ENCODE measurements around the gene TMEM120B.

The TMEM120B gene

GRCh38 chr12:121812320-121812871 lies 99.8 kb downstream of the TMEM120B start:
- no peaks in the 10 kb centered on the region for H3K9me3 ChIP-seq (ENCODE audit: control insufficient read depth, insufficient read depth, low read depth, low read length)
- peaks cover 5% of the 10 kb centered on the region; the same call in 1 of the 2 replicates for H3K4me1 ChIP-seq (ENCODE audit: control insufficient read depth, insufficient read depth, low read length)
- peak overlapping the region; percentile 34; the same call in 1 of the 2 replicates for H3K27ac ChIP-seq (ENCODE audit: extremely low read depth, low read depth, low read length)
- ChIA-PET CTCF (interaction anchor here (0.6 to 15.1 kb wide), 25 partner anchors 8 to 115 kb away, joined by 3 to 393 read pairs (median 5); partner anchors contain the start of gene RHOF), POLR2A (interaction anchor here (1.4 to 7.5 kb wide), 4 partner anchors 10 to 76 kb away, joined by 3 to 165 read pairs (median 15); partner anchors contain the start of genes PSMD9 and RHOF)
- H3K4me3 ChIP-seq (ENCODE audit: low read depth, low read length), result peak overlapping the region; percentile 20
- H3K36me3 ChIP-seq (ENCODE audit: control insufficient read depth in 2 of 2, insufficient read depth in 1 of 2, low read length in 2 of 2), result peaks cover 21 to 88% of the 10 kb centered on the region in 2 experiments
- TF ChIP-seq KLF10 (tag by site-specific recombination; IDR thresholded peaks at IDR 0.05) (0 out of 2 replicates have a peak, but pooled peaks have one; percentile 50), ZNF394 (tag by site-specific recombination; IDR thresholded peaks at IDR 0.05; ENCODE audit: borderline replicate concordance) (no peak), ZNF426 (tag by site-specific recombination; IDR thresholded peaks at IDR 0.05) (no peak), SP2 (tag by site-specific recombination; IDR thresholded peaks at IDR 0.05) (peak; percentile 27; the same call in 1 of the 2 replicates), TRIM28 (IDR thresholded peaks at IDR 0.05; ENCODE audit: borderline replicate concordance, low read length) (no peak), ATF2 (tag by site-specific recombination; IDR thresholded peaks at IDR 0.05; ENCODE audit: low read depth) (no peak), ZNF548 (tag by site-specific recombination; IDR thresholded peaks at IDR 0.05) (no peak), ZXDB (tag by site-specific recombination; IDR thresholded peaks at IDR 0.05) (no peak), ZNF214 (tag by site-specific recombination; IDR thresholded peaks at IDR 0.05; ENCODE audit: borderline replicate concordance) (no peak), MZF1 (tag by site-specific recombination; IDR thresholded peaks at IDR 0.05; ENCODE audit: borderline replicate concordance) (0 out of 2 replicates have a peak, but pooled peaks have one; percentile 23), ZNF280C (tag by site-specific recombination; IDR thresholded peaks at IDR 0.05) (no peak), PRDM2 (tag by site-specific recombination; IDR thresholded peaks at IDR 0.05; ENCODE audit: borderline replicate concordance) (no peak), ZNF670 (tag by site-specific recombination; IDR thresholded peaks at IDR 0.05; ENCODE audit: low read depth) (no peak), ZNF416 (tag by site-specific recombination; IDR thresholded peaks at IDR 0.05) (no peak), ZNF26 (tag by site-specific recombination; IDR thresholded peaks at IDR 0.05) (no peak), ZNF776 (tag by site-specific recombination; IDR thresholded peaks at IDR 0.05; ENCODE audit: borderline replicate concordance) (no peak), ZBTB8A (tag by site-specific recombination; IDR thresholded peaks at IDR 0.05) (peak; percentile 75), ZNF324 (tag by site-specific recombination; IDR thresholded peaks at IDR 0.05) (peak; percentile 35; the same call in 1 of the 2 replicates), ZNF37A (tag by site-specific recombination; IDR thresholded peaks at IDR 0.05) (no peak), ZNF391 (tag by site-specific recombination; IDR thresholded peaks at IDR 0.05; ENCODE audit: borderline replicate concordance, low read depth) (no peak)
- TF ChIP-seq, protein P1, sequence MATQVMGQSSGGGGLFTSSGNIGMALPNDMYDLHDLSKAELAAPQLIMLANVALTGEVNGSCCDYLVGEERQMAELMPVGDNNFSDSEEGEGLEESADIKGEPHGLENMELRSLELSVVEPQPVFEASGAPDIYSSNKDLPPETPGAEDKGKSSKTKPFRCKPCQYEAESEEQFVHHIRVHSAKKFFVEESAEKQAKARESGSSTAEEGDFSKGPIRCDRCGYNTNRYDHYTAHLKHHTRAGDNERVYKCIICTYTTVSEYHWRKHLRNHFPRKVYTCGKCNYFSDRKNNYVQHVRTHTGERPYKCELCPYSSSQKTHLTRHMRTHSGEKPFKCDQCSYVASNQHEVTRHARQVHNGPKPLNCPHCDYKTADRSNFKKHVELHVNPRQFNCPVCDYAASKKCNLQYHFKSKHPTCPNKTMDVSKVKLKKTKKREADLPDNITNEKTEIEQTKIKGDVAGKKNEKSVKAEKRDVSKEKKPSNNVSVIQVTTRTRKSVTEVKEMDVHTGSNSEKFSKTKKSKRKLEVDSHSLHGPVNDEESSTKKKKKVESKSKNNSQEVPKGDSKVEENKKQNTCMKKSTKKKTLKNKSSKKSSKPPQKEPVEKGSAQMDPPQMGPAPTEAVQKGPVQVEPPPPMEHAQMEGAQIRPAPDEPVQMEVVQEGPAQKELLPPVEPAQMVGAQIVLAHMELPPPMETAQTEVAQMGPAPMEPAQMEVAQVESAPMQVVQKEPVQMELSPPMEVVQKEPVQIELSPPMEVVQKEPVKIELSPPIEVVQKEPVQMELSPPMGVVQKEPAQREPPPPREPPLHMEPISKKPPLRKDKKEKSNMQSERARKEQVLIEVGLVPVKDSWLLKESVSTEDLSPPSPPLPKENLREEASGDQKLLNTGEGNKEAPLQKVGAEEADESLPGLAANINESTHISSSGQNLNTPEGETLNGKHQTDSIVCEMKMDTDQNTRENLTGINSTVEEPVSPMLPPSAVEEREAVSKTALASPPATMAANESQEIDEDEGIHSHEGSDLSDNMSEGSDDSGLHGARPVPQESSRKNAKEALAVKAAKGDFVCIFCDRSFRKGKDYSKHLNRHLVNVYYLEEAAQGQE (tag by site-specific recombination; IDR thresholded peaks at IDR 0.05), result no peak

Measured in HEK293 (cell line).